DMS79 (cell line): ENCODE measurements around the gene KIAA0513.
A peak's percentile ranks its signal among the peaks of the same experiment; 100 is the strongest.

Source experiments
- DNase-seq: peaks from one replicate; lab custom pipeline; 2025; lab: John Stamatoyannopoulos, UW

KIAA0513 gene

GRCh38 chr16:85136702-85137322, 109.2 kb downstream of the KIAA0513 start:
- no peak for DNase-seq

GRCh38 chr16:85137323-85138072, 109.9 kb downstream of the KIAA0513 start:
- peak; percentile 17 for DNase-seq

- no peak for DNase-seq
Measured at GRCh38 chr16:85138073-85138824, 110.7 kb downstream of the KIAA0513 start.

- DNase-seq = no peak
Measured at GRCh38 chr16:85138825-85139627, 111.4 kb downstream of the KIAA0513 start.

GRCh38 chr16:85139881-85140339, 112.3 kb downstream of the KIAA0513 start:
- DNase-seq = no peak

GRCh38 chr16:85140455-85141012, 112.9 kb downstream of the KIAA0513 start:
- DNase-seq = no peak

GRCh38 chr16:85141491-85142128, 114.0 kb downstream of the KIAA0513 start:
- DNase-seq = no peak

GRCh38 chr16:85142129-85142513, 114.5 kb downstream of the KIAA0513 start:
- no peak for DNase-seq

- no peak for DNase-seq
Measured at GRCh38 chr16:85142771-85143211, 115.2 kb downstream of the KIAA0513 start.
